Liver (tissue), 9 donors: ENCODE results near the gene SCAND1. TPM values are rescaled to one million over a fixed set of nuclear protein-coding genes. Genes with fewer than 3 reads are reported as not detected.

Experiments used
- DNase-seq: peaks from one replicate; pipeline ENCODE4 v3.0.0-alpha.2; 2017; ENCODE audit warnings: low spot score
- H3K27ac ChIP-seq, 2 donors: one replicate each; pipeline ENCODE4 v1.7.0; 2013; ENCODE audit warnings: inconsistent platforms in 2 of 2, low read length in 2 of 2, control low read depth in 1 of 2, low read depth in 1 of 2, mild to moderate bottlenecking in 1 of 2
- H3K27me3 ChIP-seq, 4 donors: one replicate each; pipeline versions ENCODE4 v1.6.1 to v1.7.0; 2013; ENCODE audit warnings: low read length in 3 of 4, inconsistent platforms in 1 of 4, mild to moderate bottlenecking in 1 of 4, moderate library complexity in 1 of 4; ENCODE audit not compliant: control insufficient read depth in 4 of 4, insufficient read depth in 4 of 4
- H3K36me3 ChIP-seq, 4 donors: one replicate each; pipeline versions ENCODE4 v1.6.1 to v1.7.0; 2013; ENCODE audit warnings: low read length in 3 of 4, mild to moderate bottlenecking in 3 of 4, low read depth in 1 of 4, moderate library complexity in 1 of 4; ENCODE audit not compliant: control insufficient read depth in 4 of 4, insufficient read depth in 3 of 4
- H3K4me1 ChIP-seq, 4 donors: one replicate each; pipeline versions ENCODE4 v1.6.1 to v1.7.0; 2013; ENCODE audit warnings: low read length in 3 of 4, mild to moderate bottlenecking in 3 of 4, moderate library complexity in 1 of 4; ENCODE audit not compliant: control insufficient read depth in 4 of 4, insufficient read depth in 4 of 4
- H3K4me3 ChIP-seq, 3 donors: one replicate each; pipeline versions ENCODE4 v1.6.1 to v1.7.0; 2013; ENCODE audit warnings: low read length in 3 of 3, control low read depth in 1 of 3, low read depth in 1 of 3, mild to moderate bottlenecking in 1 of 3
- H3K9ac ChIP-seq, 2 donors: one replicate each; pipeline ENCODE4 v1.7.0; 2013; ENCODE audit warnings: low read length in 2 of 2, mild to moderate bottlenecking in 2 of 2, moderate library complexity in 2 of 2, control low read depth in 1 of 2, low read depth in 1 of 2
- H3K9me3 ChIP-seq, 4 donors: one replicate each; pipeline versions ENCODE4 v1.6.1 to v1.7.0; 2013; ENCODE audit warnings: low read length in 3 of 4; ENCODE audit not compliant: control insufficient read depth in 4 of 4
- ATF3 ChIP-seq: IDR thresholded peaks from 2 replicates; pipeline ENCODE4 v1.6.1; 2016; ENCODE audit warnings: antibody characterized with exemption
- EGR1 ChIP-seq, 2 donors: IDR thresholded peaks; 2 replicates each; pipeline ENCODE4 v1.6.1; 2016 to 2018; ENCODE audit warnings: antibody characterized with exemption in 2 of 2, low read depth in 2 of 2
- HNF4A ChIP-seq, 2 donors: conservative IDR thresholded peaks; 2 replicates each; pipeline ENCODE4 v1.6.1; 2016; ENCODE audit warnings: antibody characterized with exemption in 2 of 2, mild to moderate bottlenecking in 2 of 2
- HNF4G ChIP-seq: IDR thresholded peaks from 2 replicates; pipeline ENCODE4 v1.6.1; 2016; ENCODE audit warnings: antibody characterized with exemption
- MAX ChIP-seq: IDR thresholded peaks from 2 replicates; pipeline ENCODE4 v1.6.1; 2016; ENCODE audit warnings: antibody characterized with exemption
- RAD21 ChIP-seq, 2 donors: IDR thresholded peaks; 2 replicates each; pipeline ENCODE4 v1.6.1; 2016; ENCODE audit warnings: antibody characterized with exemption in 2 of 2, mild to moderate bottlenecking in 2 of 2
- RXRA ChIP-seq, 2 donors: IDR thresholded peaks; 2 replicates each; pipeline ENCODE4 v1.6.1; 2017 to 2018; ENCODE audit warnings: antibody characterized with exemption in 2 of 2, mild to moderate bottlenecking in 1 of 2
- SP1 ChIP-seq: IDR thresholded peaks from 2 replicates; pipeline ENCODE4 v1.6.1; 2018; ENCODE audit warnings: antibody characterized with exemption, mild to moderate bottlenecking
- TAF1 ChIP-seq: conservative IDR thresholded peaks from 2 replicates; pipeline ENCODE4 v1.6.1; 2016; ENCODE audit warnings: antibody characterized with exemption, mild to moderate bottlenecking
- YY1 ChIP-seq: IDR thresholded peaks from 2 replicates; pipeline ENCODE4 v1.6.1; 2016; ENCODE audit warnings: antibody characterized with exemption, mild to moderate bottlenecking
- ZBTB33 ChIP-seq: IDR thresholded peaks from 2 replicates; pipeline ENCODE4 v1.6.1; 2016; ENCODE audit warnings: antibody characterized with exemption
- WGBS: extraction: QIAGEN DNeasy Blood & Tissue Kit; methylation state at CpG from one replicate; pipeline ENCODE4 v1.1.7; 2013; 5-methylcytosine and 5-hydroxymethylcytosine counted together
- polyA plus RNA-seq, 2 donors: library from polyadenylated mRNA; stranded (reverse) in 1 of 2; unstranded in 1 of 2; fragments of 200-250 nt in 1 of 2; fragments of >200 nt in 1 of 2; fragmentation: Nextera tagmentation in 1 of 2; extraction: Ambion mirVana in 1 of 2; gene quantifications; one replicate each; pipeline versions ENCODE4 v1.2.1 to v1.2.3, GENCODE V29; 2013 to 2015
- total RNA-seq, 2 donors: library from RNA; depleted of rRNA; stranded (reverse); fragments of >200 nt; gene quantifications; one replicate each; pipeline ENCODE4 v1.2.3, GENCODE V29; 2014
- TF ChIP-seq, protein P1 (sequence below): fragments of 150-350 bp; IDR thresholded peaks from 2 replicates; pipeline ENCODE4 v1.5.1; 2017; ENCODE audit warnings: improper control_type of control experiment, low read depth, low read length; ENCODE audit not compliant: missing input control
- donor health status: healthy.
- donor health status: healthy.
- donor health status: healthy.
- donor health status: healthy.
- donor health status: healthy.

SCAND1 gene
- total and polyA plus RNA-seq, 4 donors = 39.7 to 126 (median 62.2) TPM

DNA sequence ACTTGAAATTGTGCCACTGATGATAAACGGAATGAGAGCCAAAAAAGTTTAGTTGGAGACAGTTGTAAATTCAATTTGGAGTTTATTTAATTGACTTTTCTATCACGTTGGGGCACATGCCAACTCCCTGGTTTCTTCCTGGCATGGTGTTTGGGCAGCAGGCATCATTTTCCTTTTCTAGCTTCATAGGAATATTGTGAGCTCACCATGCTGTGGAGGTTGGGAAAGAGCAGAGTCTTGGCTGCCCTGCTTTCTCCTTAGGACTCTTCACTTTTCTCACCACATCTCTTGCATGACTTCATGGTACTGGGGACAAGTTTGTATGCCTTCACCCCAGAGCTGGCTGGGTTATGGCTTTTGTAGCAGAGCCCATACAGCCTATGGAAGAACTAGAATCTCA is 6.4 kb downstream of the SCAND1 start:
- Histone ChIP-seq H3K27me3 (no peaks in the 10 kb centered on the region), H3K4me1 (peaks cover 0 to 22% (median 9%) of the 10 kb centered on the region in 4 donors), H3K4me3 (no peak overlapping the region), H3K9ac (no peak overlapping the region), H3K27ac (no peak overlapping the region), H3K36me3 (peaks cover 0 to 13% (median 8%) of the 10 kb centered on the region in 4 donors), H3K9me3 (no peaks in the 10 kb centered on the region)
- no peak for DNase-seq
- TF ChIP-seq RAD21 (IDR thresholded peaks at IDR 0.05) = no peak
- TF ChIP-seq TAF1 = no peak
- no peak for TF ChIP-seq HNF4G
- no peak for TF ChIP-seq ATF3
- WGBS = 33% methylated on average over 2 of the region's 2 CpGs

DNA sequence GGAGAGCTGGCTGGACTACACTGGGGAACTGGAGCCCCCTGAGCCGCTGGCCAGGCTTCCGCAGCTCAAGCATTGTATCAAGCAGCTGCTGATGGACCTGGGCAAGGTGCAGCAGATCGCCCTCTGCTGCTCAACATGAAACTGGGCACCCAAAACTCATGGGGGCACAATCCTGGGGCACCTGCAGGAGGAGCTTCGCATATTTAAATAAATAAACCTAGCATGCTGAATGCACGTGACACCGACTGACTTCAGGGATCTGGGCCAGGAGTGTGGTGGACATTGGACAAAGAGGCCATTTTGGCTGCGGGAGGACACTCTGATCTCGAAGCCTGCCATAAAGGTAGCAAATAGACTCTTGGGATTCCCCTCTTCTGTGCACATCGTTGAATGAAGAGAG is 6.8 kb downstream of the SCAND1 start:
- no peaks in the 10 kb centered on the region for H3K27me3 ChIP-seq
- peaks cover 0 to 13% (median 8%) of the 10 kb centered on the region in 4 donors for H3K36me3 ChIP-seq
- H3K9ac ChIP-seq = no peak overlapping the region
- no peak overlapping the region for H3K4me3 ChIP-seq
- no peak for DNase-seq
- no peaks in the 10 kb centered on the region for H3K9me3 ChIP-seq
- H3K4me1 ChIP-seq = peaks cover 0 to 17% (median 4%) of the 10 kb centered on the region in 4 donors
- no peak overlapping the region for H3K27ac ChIP-seq
- 52% methylated on average over 9 of the region's 9 CpGs for WGBS
- TF ChIP-seq MAX (peak; percentile 40), SP1 (no peak), RXRA (IDR thresholded peaks at IDR 0.05) (peak in 1 of 2 donors; percentile 13), YY1 (peak; percentile 85), RAD21 (IDR thresholded peaks at IDR 0.05) (peak in 1 of 2 donors; percentile 22), ZBTB33 (no peak), HNF4A (conservative IDR thresholded peaks at IDR 0.05) (peak; percentile 36 to 61)
- TF ChIP-seq, protein P1, sequence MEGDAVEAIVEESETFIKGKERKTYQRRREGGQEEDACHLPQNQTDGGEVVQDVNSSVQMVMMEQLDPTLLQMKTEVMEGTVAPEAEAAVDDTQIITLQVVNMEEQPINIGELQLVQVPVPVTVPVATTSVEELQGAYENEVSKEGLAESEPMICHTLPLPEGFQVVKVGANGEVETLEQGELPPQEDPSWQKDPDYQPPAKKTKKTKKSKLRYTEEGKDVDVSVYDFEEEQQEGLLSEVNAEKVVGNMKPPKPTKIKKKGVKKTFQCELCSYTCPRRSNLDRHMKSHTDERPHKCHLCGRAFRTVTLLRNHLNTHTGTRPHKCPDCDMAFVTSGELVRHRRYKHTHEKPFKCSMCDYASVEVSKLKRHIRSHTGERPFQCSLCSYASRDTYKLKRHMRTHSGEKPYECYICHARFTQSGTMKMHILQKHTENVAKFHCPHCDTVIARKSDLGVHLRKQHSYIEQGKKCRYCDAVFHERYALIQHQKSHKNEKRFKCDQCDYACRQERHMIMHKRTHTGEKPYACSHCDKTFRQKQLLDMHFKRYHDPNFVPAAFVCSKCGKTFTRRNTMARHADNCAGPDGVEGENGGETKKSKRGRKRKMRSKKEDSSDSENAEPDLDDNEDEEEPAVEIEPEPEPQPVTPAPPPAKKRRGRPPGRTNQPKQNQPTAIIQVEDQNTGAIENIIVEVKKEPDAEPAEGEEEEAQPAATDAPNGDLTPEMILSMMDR = peak; percentile 11

DNA sequence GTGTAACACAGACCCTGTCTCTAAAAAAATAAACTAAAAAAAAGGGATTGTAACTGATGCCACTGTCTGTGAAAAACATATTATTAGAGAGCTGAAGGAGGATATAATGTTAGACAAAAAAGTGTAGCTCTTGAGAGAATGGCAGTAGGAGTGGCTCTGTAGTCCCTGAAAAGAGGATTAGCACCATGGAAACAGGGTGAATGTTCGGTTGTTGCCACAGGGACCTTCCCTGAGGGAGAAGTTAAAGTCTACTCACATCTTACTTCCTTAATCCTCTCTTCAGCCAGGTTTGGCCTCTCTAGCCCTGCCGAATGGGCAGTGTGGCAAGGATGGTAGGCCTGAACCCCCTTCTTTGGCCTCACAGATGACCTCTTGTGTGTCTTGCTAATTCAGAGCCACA is 12.1 kb downstream of the SCAND1 start:
- H3K9ac ChIP-seq = no peak overlapping the region
- H3K4me3 ChIP-seq = no peak overlapping the region
- no peaks in the 10 kb centered on the region for H3K9me3 ChIP-seq
- no peaks in the 10 kb centered on the region for H3K27me3 ChIP-seq
- peaks cover 0 to 2% (median 0%) of the 10 kb centered on the region in 4 donors for H3K4me1 ChIP-seq
- no peak for DNase-seq
- TF ChIP-seq EGR1 (IDR thresholded peaks at IDR 0.05; ENCODE audit: low read depth in 2 of 2) = no peak
- no peak for TF ChIP-seq RAD21 (IDR thresholded peaks at IDR 0.05)
- H3K27ac ChIP-seq = no peak overlapping the region
- WGBS = 85% methylated on average over 2 of the region's 2 CpGs
- H3K36me3 ChIP-seq = peaks cover 0 to 47% (median 31%) of the 10 kb centered on the region in 4 donors
